Naive thymus-derived CD4-positive, alpha-beta T cell (primary cell): ENCODE results near the gene PPFIBP2. TPM values are rescaled to one million over a fixed set of nuclear protein-coding genes. Genes with fewer than 3 reads are reported as not detected.

Experiments
- ATAC-seq: fragments of 150-1000 bp; cut with Tn5 transposase; 2 replicates; pipeline ENCODE4 v1.10.0; 2021; ENCODE audit warnings: mild to moderate bottlenecking, moderate library complexity
- CTCF ChIA-PET: fragments of 350-600 bp; sonication (Branson Sonifier 250); formaldehyde crosslinking; loops from one replicate; lab custom pipeline; 2021; ENCODE audit warnings: antibody characterized with exemption; lab: Charles Lee
- POLR2A ChIA-PET: fragments of 350-600 bp; sonication (Branson Sonifier 250); formaldehyde crosslinking; loops from one replicate; lab custom pipeline; 2021; ENCODE audit warnings: antibody characterized with exemption, inconsistent platforms; lab: Charles Lee
- DNase-seq, 9 donors: peaks; one replicate each; pipeline versions ENCODE4 v3.0.0 to v3.0.0-alpha.2; 2020 to 2022; ENCODE audit warnings: mixed read lengths in 1 of 9
- H3K27ac ChIP-seq: one replicate; pipeline ENCODE4 v1.7.0; 2013; ENCODE audit warnings: mild to moderate bottlenecking, low read depth, low read length, moderate library complexity
- H3K27me3 ChIP-seq, 2 donors: one replicate each; pipeline ENCODE4 v1.7.0; 2013; ENCODE audit warnings: low read length in 2 of 2, mild to moderate bottlenecking in 2 of 2, moderate library complexity in 2 of 2; ENCODE audit not compliant: control insufficient read depth in 2 of 2, insufficient read depth in 2 of 2
- H3K36me3 ChIP-seq, 3 experiments: 1 replicate in 2 of 3; 2 replicates in 1 of 3; pipeline ENCODE4 v1.7.0; 2013; ENCODE audit warnings: low read length in 3 of 3, mild to moderate bottlenecking in 3 of 3, moderate library complexity in 1 of 3; ENCODE audit not compliant: insufficient read depth in 3 of 3, control insufficient read depth in 2 of 3
- H3K4me1 ChIP-seq, 2 donors: one replicate each; pipeline ENCODE4 v1.7.0; 2013; ENCODE audit warnings: low read length in 2 of 2, mild to moderate bottlenecking in 2 of 2, moderate library complexity in 1 of 2; ENCODE audit not compliant: control insufficient read depth in 2 of 2, insufficient read depth in 2 of 2
- H3K4me3 ChIP-seq: 2 replicates; pipeline ENCODE4 v1.7.0; 2013; ENCODE audit warnings: mild to moderate bottlenecking, low read length
- H3K9me3 ChIP-seq, 3 experiments: 1 replicate in 2 of 3; 2 replicates in 1 of 3; pipeline ENCODE4 v1.7.0; 2013; ENCODE audit warnings: low read length in 3 of 3; ENCODE audit not compliant: control insufficient read depth in 2 of 3
- H3K27ac Mint-ChIP-seq, 9 donors: one replicate each; pipeline ENCODE4 v1.8.0; 2020 to 2022; ENCODE audit warnings: mixed read lengths in 9 of 9, mild to moderate bottlenecking in 8 of 9, moderate library complexity in 5 of 9, inconsistent platforms in 2 of 9
- H3K27me3 Mint-ChIP-seq, 5 donors: one replicate each; pipeline ENCODE4 v1.8.0; 2021 to 2022; ENCODE audit warnings: mixed read lengths in 5 of 5, mild to moderate bottlenecking in 1 of 5
- H3K36me3 Mint-ChIP-seq, 5 donors: one replicate each; pipeline ENCODE4 v1.8.0; 2020 to 2022; ENCODE audit warnings: mixed read lengths in 5 of 5, mild to moderate bottlenecking in 3 of 5, inconsistent platforms in 1 of 5
- H3K4me1 Mint-ChIP-seq, 7 donors: one replicate each; pipeline ENCODE4 v1.8.0; 2020 to 2022; ENCODE audit warnings: mixed read lengths in 7 of 7, mild to moderate bottlenecking in 3 of 7, inconsistent platforms in 1 of 7
- H3K4me3 Mint-ChIP-seq, 10 donors: one replicate each; pipeline ENCODE4 v1.8.0; 2020 to 2022; ENCODE audit warnings: mild to moderate bottlenecking in 10 of 10, mixed read lengths in 10 of 10, moderate library complexity in 6 of 10, inconsistent platforms in 2 of 10
- H3K9me3 Mint-ChIP-seq, 11 donors: one replicate each; pipeline ENCODE4 v1.8.0; 2020 to 2022; ENCODE audit warnings: mixed read lengths in 11 of 11, mild to moderate bottlenecking in 4 of 11, inconsistent platforms in 1 of 11, moderate library complexity in 1 of 11
- intact Hi-C, 2 donors: fragments of 100-400 bp; cut with micrococcal nuclease; formaldehyde crosslinking; loops; one replicate each; pipeline ENCODE4 v1.15.1; 2023
- polyA plus RNA-seq, 2 donors: library from polyadenylated mRNA; unstranded; fragments of 300-500 nt; fragmentation: Illumina TruSeq; gene quantifications; one replicate each; pipeline ENCODE4 v1.2.3, GENCODE V29; 2021
- total RNA-seq, 6 experiments: library from RNA in 5 of 6; stranded (reverse) in 5 of 6; gene quantifications; 1 replicate in 5 of 6; 2 replicates in 1 of 6; pipeline ENCODE4 v1.2.3 and lab custom pipeline; 2021 to 2026

The PPFIBP2 gene
- total and polyA plus RNA-seq, 7 experiments from 2014 or later = 5.7 to 55.6 (median 42.6) TPM

- H3K27ac ChIP-seq = no peak overlapping the region
- peaks cover 0 to 14% of the 10 kb centered on the region in 2 donors for H3K4me1 ChIP-seq
- ATAC-seq = no peak
- peaks cover 0 to 49% (median 10%) of the 10 kb centered on the region in 5 donors for H3K36me3 Mint-ChIP-seq
- no peak overlapping the region for H3K4me3 Mint-ChIP-seq
- no peaks in the 10 kb centered on the region for H3K27me3 ChIP-seq
- CTCF ChIA-PET = no interaction called here
- H3K9me3 Mint-ChIP-seq = no peaks in the 10 kb centered on the region
- peaks cover 13 to 32% (median 28%) of the 10 kb centered on the region in 7 donors for H3K4me1 Mint-ChIP-seq
- POLR2A ChIA-PET = interaction anchor here (0.6 kb wide), 1 partner anchor 9 kb away, joined by 3 read pairs; no protein-coding TSS in a partner anchor
- H3K4me3 ChIP-seq = no peak overlapping the region
- no peaks in the 10 kb centered on the region for H3K36me3 ChIP-seq
- H3K9me3 ChIP-seq = no peaks in the 10 kb centered on the region
- peaks cover 0 to 4% (median 0%) of the 10 kb centered on the region in 5 donors for H3K27me3 Mint-ChIP-seq
- H3K27ac Mint-ChIP-seq = no peak overlapping the region
- intact Hi-C loops = no loop called here
- DNase-seq = no peak
Measured at GRCh38 chr11:7589861-7590260, 76.1 kb downstream of the PPFIBP2 start.

DNA sequence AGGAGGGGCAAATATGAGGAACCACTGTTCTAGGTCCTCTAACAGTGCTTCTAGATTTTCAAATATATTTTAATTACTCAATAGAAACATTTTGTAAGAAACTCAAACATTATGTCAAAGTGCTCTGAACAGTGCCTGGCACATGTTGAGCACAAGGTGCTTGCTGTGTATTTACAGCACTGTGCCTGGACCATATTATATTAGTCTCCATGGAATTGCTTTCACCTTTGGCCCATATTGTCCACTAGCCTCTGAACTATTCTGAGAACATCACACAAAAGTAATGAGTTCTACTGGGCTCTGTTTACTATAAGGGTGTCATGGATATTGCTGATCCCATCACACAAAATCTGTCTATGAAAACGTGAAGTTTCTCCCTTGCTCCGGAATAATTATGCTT is 76.7 kb downstream of the PPFIBP2 start:
- Mint-ChIP-seq H3K4me1 (peaks cover 13 to 32% (median 28%) of the 10 kb centered on the region in 7 donors), H3K9me3 (no peaks in the 10 kb centered on the region), H3K4me3 (no peak overlapping the region), H3K27me3 (peaks cover 0 to under 1% (median 0%) of the 10 kb centered on the region in 5 donors), H3K36me3 (peaks cover 0 to 43% (median 8%) of the 10 kb centered on the region in 5 donors), H3K27ac (no peak overlapping the region)
- Histone ChIP-seq H3K9me3 (no peaks in the 10 kb centered on the region), H3K27me3 (no peaks in the 10 kb centered on the region), H3K36me3 (no peaks in the 10 kb centered on the region), H3K4me3 (no peak overlapping the region), H3K4me1 (peaks cover 0 to 14% of the 10 kb centered on the region in 2 donors), H3K27ac (no peak overlapping the region)
- intact Hi-C loops = no loop called here
- ATAC-seq (no peak), DNase-seq (no peak)
- ChIA-PET CTCF (no interaction called here), POLR2A (no interaction called here)

- Histone ChIP-seq H3K9me3 (no peaks in the 10 kb centered on the region), H3K27ac (no peak overlapping the region), H3K27me3 (no peaks in the 10 kb centered on the region), H3K4me1 (peaks cover 0 to 14% of the 10 kb centered on the region in 2 donors), H3K36me3 (no peaks in the 10 kb centered on the region), H3K4me3 (no peak overlapping the region)
- no peaks in the 10 kb centered on the region for H3K9me3 Mint-ChIP-seq
- ATAC-seq = no peak
- intact Hi-C loops = no loop called here
- H3K4me3 Mint-ChIP-seq = peak overlapping the region in 1 of 10 donors; percentile 22
- CTCF ChIA-PET = interaction anchor here (0.6 to 1.6 kb wide), 2 partner anchors 39 to 79 kb away, joined by 3 to 4 read pairs; no protein-coding TSS in a partner anchor
- no peaks in the 10 kb centered on the region for H3K27me3 Mint-ChIP-seq
- H3K36me3 Mint-ChIP-seq = peaks cover 0 to 45% (median 8%) of the 10 kb centered on the region in 5 donors
- POLR2A ChIA-PET = no interaction called here
- DNase-seq = no peak
- H3K27ac Mint-ChIP-seq = no peak overlapping the region
- peaks cover 13 to 32% (median 28%) of the 10 kb centered on the region in 7 donors for H3K4me1 Mint-ChIP-seq
Measured at GRCh38 chr11:7591107-7591894, 77.5 kb downstream of the PPFIBP2 start.

GRCh38 chr11:7591987-7592386 is 78.2 kb downstream of the PPFIBP2 start:
- CTCF ChIA-PET = interaction anchor here (0.6 to 1.6 kb wide), 2 partner anchors 40 to 79 kb away, joined by 3 to 4 read pairs; no protein-coding TSS in a partner anchor
- peaks cover 13 to 31% (median 28%) of the 10 kb centered on the region in 7 donors for H3K4me1 Mint-ChIP-seq

GRCh38 chr11:7592711-7593110 is 78.9 kb downstream of the PPFIBP2 start:
- DNase-seq (no peak), ATAC-seq (peak; percentile 71)
- Histone ChIP-seq H3K4me1 (peaks cover 0 to 14% of the 10 kb centered on the region in 2 donors), H3K9me3 (no peaks in the 10 kb centered on the region), H3K4me3 (no peak overlapping the region), H3K27ac (no peak overlapping the region), H3K36me3 (no peaks in the 10 kb centered on the region), H3K27me3 (no peaks in the 10 kb centered on the region)
- Mint-ChIP-seq H3K4me1 (peaks cover 13 to 31% (median 28%) of the 10 kb centered on the region in 7 donors), H3K27ac (no peak overlapping the region), H3K36me3 (peaks cover 0 to 45% (median 8%) of the 10 kb centered on the region in 5 donors), H3K4me3 (peak overlapping the region in 2 of 10 donors; percentile 13 to 22), H3K9me3 (no peaks in the 10 kb centered on the region), H3K27me3 (no peaks in the 10 kb centered on the region)
- intact Hi-C loops = no loop called here
- POLR2A ChIA-PET = interaction anchor here (0.6 kb wide), 1 partner anchor 31 kb away, joined by 3 read pairs; no protein-coding TSS in a partner anchor
- CTCF ChIA-PET = interaction anchor here (1.6 kb wide), 1 partner anchor 80 kb away, joined by 4 read pairs; no protein-coding TSS in a partner anchor

More at GRCh38 chr11:7591987-7592386, 78.2 kb downstream of the PPFIBP2 start:
- no peaks in the 10 kb centered on the region for H3K27me3 ChIP-seq
- no peaks in the 10 kb centered on the region for H3K9me3 Mint-ChIP-seq
- no peaks in the 10 kb centered on the region for H3K36me3 ChIP-seq
- H3K27ac ChIP-seq = no peak overlapping the region
- H3K4me1 ChIP-seq = peaks cover 0 to 14% of the 10 kb centered on the region in 2 donors
- intact Hi-C loops = no loop called here
- H3K36me3 Mint-ChIP-seq = peaks cover 0 to 46% (median 8%) of the 10 kb centered on the region in 5 donors
- no peaks in the 10 kb centered on the region for H3K27me3 Mint-ChIP-seq
- DNase-seq = no peak
- peak overlapping the region in 2 of 9 donors; percentile 38 for H3K27ac Mint-ChIP-seq
- no peak overlapping the region for H3K4me3 ChIP-seq
- H3K4me3 Mint-ChIP-seq = peak overlapping the region in 2 of 10 donors; percentile 22 to 54
- ATAC-seq = peak; percentile 67
- H3K9me3 ChIP-seq = no peaks in the 10 kb centered on the region
- POLR2A ChIA-PET = no interaction called here

GRCh38 chr11:7593481-7593880 is 79.7 kb downstream of the PPFIBP2 start:
- no peaks in the 10 kb centered on the region for H3K27me3 Mint-ChIP-seq
- Histone ChIP-seq H3K27ac (no peak overlapping the region), H3K27me3 (no peaks in the 10 kb centered on the region), H3K4me3 (no peak overlapping the region), H3K9me3 (no peaks in the 10 kb centered on the region), H3K4me1 (peaks cover 0 to 14% of the 10 kb centered on the region in 2 donors), H3K36me3 (no peaks in the 10 kb centered on the region)
- ChIA-PET POLR2A (no interaction called here), CTCF (no interaction called here)
- DNase-seq (no peak), ATAC-seq (no peak)
- H3K9me3 Mint-ChIP-seq = no peaks in the 10 kb centered on the region
- H3K4me1 Mint-ChIP-seq = peaks cover 13 to 31% (median 27%) of the 10 kb centered on the region in 7 donors
- intact Hi-C loops = no loop called here
- peaks cover 0 to 44% (median 8%) of the 10 kb centered on the region in 5 donors for H3K36me3 Mint-ChIP-seq
- H3K4me3 Mint-ChIP-seq = no peak overlapping the region
- H3K27ac Mint-ChIP-seq = no peak overlapping the region
